ENCODE results near the gene CHAF1A. TPM values are rescaled to one million over a fixed set of nuclear protein-coding genes. Genes with fewer than 3 reads are reported as not detected.

CHAF1A gene
- total RNA-seq, 4 donors from 2014 or later, result 4.9 to 18.6 (median 8.1) TPM

- Histone ChIP-seq H3K27ac (peak overlapping the region; percentile 65 to 92 (median 78)), H3K4me3 (no peak overlapping the region), H3K9me3 (no peaks in the 10 kb centered on the region), H3K27me3 (no peaks in the 10 kb centered on the region), H3K4me1 (peaks cover 5 to 91% (median 52%) of the 10 kb centered on the region in 4 donors), H3K36me3 (no peaks in the 10 kb centered on the region)
- TF ChIP-seq EP300 (IDR thresholded peaks at IDR 0.05) (peak in 1 of 2 donors; percentile 55), CTCF (IDR thresholded peaks at IDR 0.05) (no peak), POLR2A (IDR thresholded peaks at IDR 0.05) (no peak)
- no peak for DNase-seq (ENCODE audit: low spot score in 2 of 2)
- WGBS, 2 donors, result 41 to 45% methylated on average over 11 to 15 of the region's 15 CpGs
Measured at GRCh38 chr19:4385291-4386040, 17.0 kb upstream of the CHAF1A start.

- H3K9me3 ChIP-seq, result no peaks in the 10 kb centered on the region
- H3K4me3 ChIP-seq, result no peak overlapping the region
- DNase-seq (ENCODE audit: low spot score in 2 of 2), result no peak
- H3K4me1 ChIP-seq, result peaks cover 5 to 91% (median 58%) of the 10 kb centered on the region in 4 donors
- H3K27ac ChIP-seq, result peak overlapping the region; percentile 65 to 92 (median 78)
- H3K27me3 ChIP-seq, result no peaks in the 10 kb centered on the region
- H3K36me3 ChIP-seq, result no peaks in the 10 kb centered on the region
- TF ChIP-seq CTCF (IDR thresholded peaks at IDR 0.05) (peak in 2 of 5 experiments; percentile 24 to 35), EP300 (IDR thresholded peaks at IDR 0.05) (no peak), POLR2A (IDR thresholded peaks at IDR 0.05) (no peak)
- WGBS, 2 donors, result 44 to 51% methylated on average over 13 of the region's 13 CpGs
Measured at GRCh38 chr19:4386041-4386782, 16.2 kb upstream of the CHAF1A start.

GRCh38 chr19:4388337-4389063, 13.9 kb upstream of the CHAF1A start:
- WGBS, 2 donors, result 48 to 57% methylated on average over 14 to 16 of the region's 16 CpGs
- Histone ChIP-seq H3K9me3 (no peaks in the 10 kb centered on the region), H3K27ac (peak overlapping the region; percentile 57 to 92 (median 78)), H3K4me1 (peaks cover 5 to 98% (median 75%) of the 10 kb centered on the region in 4 donors), H3K4me3 (no peak overlapping the region), H3K36me3 (no peaks in the 10 kb centered on the region), H3K27me3 (no peaks in the 10 kb centered on the region)
- no peak for DNase-seq (ENCODE audit: low spot score in 2 of 2)
- TF ChIP-seq CTCF (IDR thresholded peaks at IDR 0.05) (no peak), EP300 (IDR thresholded peaks at IDR 0.05) (peak in 1 of 2 donors; percentile 16), POLR2A (IDR thresholded peaks at IDR 0.05) (peak in 1 of 2 donors; percentile 20)

GRCh38 chr19:4389064-4389375, 13.4 kb upstream of the CHAF1A start:
- WGBS, 2 donors, result 70% methylated on average over 9 of the region's 9 CpGs
- Histone ChIP-seq H3K9me3 (no peaks in the 10 kb centered on the region), H3K27ac (peak overlapping the region; percentile 57 to 92 (median 78)), H3K27me3 (no peaks in the 10 kb centered on the region), H3K4me3 (no peak overlapping the region), H3K36me3 (no peaks in the 10 kb centered on the region), H3K4me1 (peaks cover 5 to 98% (median 77%) of the 10 kb centered on the region in 4 donors)
- TF ChIP-seq POLR2A (IDR thresholded peaks at IDR 0.05) (no peak), EP300 (IDR thresholded peaks at IDR 0.05) (no peak), CTCF (IDR thresholded peaks at IDR 0.05) (no peak)
- no peak for DNase-seq (ENCODE audit: low spot score in 2 of 2)

All from tibial nerve (tissue), 4 donors.